GM04503 (cell line): ENCODE data around the gene RMDN2.
A peak's percentile ranks its signal among the peaks of the same experiment; 100 is the strongest.
"Not testable (repeated sequence)": the region's sequence is repeated elsewhere in the genome, so short reads cannot be mapped to it uniquely, and the experiment has no call there.

Experiments used
- DNase-seq: peaks from one replicate; pipeline ENCODE4 v3.0.0-alpha.2; 2012; ENCODE audit warnings: low read depth

The RMDN2 gene

GRCh38 chr2:37934591-37935513 lies 9.8 kb downstream of the RMDN2 start:
- no peak for DNase-seq

- DNase-seq = not testable (repeated sequence)
Observed at GRCh38 chr2:37937568-37937967, 12.5 kb downstream of the RMDN2 start.

- DNase-seq = not testable (repeated sequence)
Observed at GRCh38 chr2:37941267-37941666, 16.2 kb downstream of the RMDN2 start.

GRCh38 chr2:37944268-37944667 lies 19.2 kb downstream of the RMDN2 start:
- DNase-seq = no peak

- DNase-seq = no peak
Observed at GRCh38 chr2:37947306-37947705, 22.2 kb downstream of the RMDN2 start.

GRCh38 chr2:37962018-37962739 lies 37.1 kb downstream of the RMDN2 start:
- DNase-seq = not testable (repeated sequence)

GRCh38 chr2:37962740-37963121 lies 37.6 kb downstream of the RMDN2 start:
- DNase-seq = not testable (repeated sequence)

GRCh38 chr2:37963901-37964300 lies 38.8 kb downstream of the RMDN2 start:
- not testable (repeated sequence) for DNase-seq

- DNase-seq = no peak
Observed at GRCh38 chr2:37966326-37966725, 41.2 kb downstream of the RMDN2 start.

GRCh38 chr2:37969731-37970130 lies 44.6 kb downstream of the RMDN2 start:
- no peak for DNase-seq

- no peak for DNase-seq
Observed at GRCh38 chr2:37971971-37972370, 46.9 kb downstream of the RMDN2 start.

- DNase-seq = no peak
Observed at GRCh38 chr2:37973615-37974353, 48.7 kb downstream of the RMDN2 start.

GRCh38 chr2:37975808-37976207 lies 50.7 kb downstream of the RMDN2 start:
- no peak for DNase-seq

- no peak for DNase-seq
Observed at GRCh38 chr2:37976411-37976810, 51.3 kb downstream of the RMDN2 start.

GRCh38 chr2:37982147-37982582 lies 57.1 kb downstream of the RMDN2 start:
- DNase-seq = peak; percentile 12

- DNase-seq = no peak
Observed at GRCh38 chr2:37982847-37983246, 57.8 kb downstream of the RMDN2 start.

GRCh38 chr2:37983719-37984118 lies 58.6 kb downstream of the RMDN2 start:
- DNase-seq = no peak

GRCh38 chr2:37984176-37984575 lies 59.1 kb downstream of the RMDN2 start:
- no peak for DNase-seq

- no peak for DNase-seq
Observed at GRCh38 chr2:37984589-37984988, 59.5 kb downstream of the RMDN2 start.

GRCh38 chr2:37985333-37985732 lies 60.2 kb downstream of the RMDN2 start:
- DNase-seq = peak; percentile 40

GRCh38 chr2:37987098-37987775 lies 62.1 kb downstream of the RMDN2 start:
- DNase-seq = no peak

- DNase-seq = no peak
Observed at GRCh38 chr2:37992601-37993000, 67.5 kb downstream of the RMDN2 start.
